NB4 (cell line): ENCODE measurements around the gene ILF2.

ENCODE experiments used
- MAX ChIP-seq: IDR thresholded peaks from 2 replicates; pipeline ENCODE4 v1.6.1; 2011; ENCODE audit warnings: low read depth, low read length
- MYC ChIP-seq: IDR thresholded peaks from 2 replicates; pipeline ENCODE4 v1.6.1; 2011; ENCODE audit warnings: low read depth, low read length
- POLR2A ChIP-seq: IDR thresholded peaks from 2 replicates; pipeline ENCODE4 v1.6.1; 2011; ENCODE audit warnings: mild to moderate bottlenecking; ENCODE audit not compliant: insufficient read length; ENCODE audit errors: extremely low read depth
- TF ChIP-seq, protein P1 (sequence below): IDR thresholded peaks from one replicate; pipeline ENCODE4 v1.5.1; 2012; ENCODE audit warnings: low read depth, low read length

- TF ChIP-seq MAX (no peak), POLR2A (peak; percentile 4), MYC (no peak; the same call in 1 of the 2 replicates)
- TF ChIP-seq, protein P1, sequence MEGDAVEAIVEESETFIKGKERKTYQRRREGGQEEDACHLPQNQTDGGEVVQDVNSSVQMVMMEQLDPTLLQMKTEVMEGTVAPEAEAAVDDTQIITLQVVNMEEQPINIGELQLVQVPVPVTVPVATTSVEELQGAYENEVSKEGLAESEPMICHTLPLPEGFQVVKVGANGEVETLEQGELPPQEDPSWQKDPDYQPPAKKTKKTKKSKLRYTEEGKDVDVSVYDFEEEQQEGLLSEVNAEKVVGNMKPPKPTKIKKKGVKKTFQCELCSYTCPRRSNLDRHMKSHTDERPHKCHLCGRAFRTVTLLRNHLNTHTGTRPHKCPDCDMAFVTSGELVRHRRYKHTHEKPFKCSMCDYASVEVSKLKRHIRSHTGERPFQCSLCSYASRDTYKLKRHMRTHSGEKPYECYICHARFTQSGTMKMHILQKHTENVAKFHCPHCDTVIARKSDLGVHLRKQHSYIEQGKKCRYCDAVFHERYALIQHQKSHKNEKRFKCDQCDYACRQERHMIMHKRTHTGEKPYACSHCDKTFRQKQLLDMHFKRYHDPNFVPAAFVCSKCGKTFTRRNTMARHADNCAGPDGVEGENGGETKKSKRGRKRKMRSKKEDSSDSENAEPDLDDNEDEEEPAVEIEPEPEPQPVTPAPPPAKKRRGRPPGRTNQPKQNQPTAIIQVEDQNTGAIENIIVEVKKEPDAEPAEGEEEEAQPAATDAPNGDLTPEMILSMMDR = no peak
Measured at GRCh38 chr1:153649863-153650235, 20.9 kb downstream of the ILF2 start.
